Keratinocyte (primary cell): ENCODE data around the gene BAZ2B. TPM values are rescaled to one million over a fixed set of nuclear protein-coding genes. Genes with fewer than 3 reads are reported as not detected.

Experiments used
- DNase-seq: peaks from one replicate; pipeline ENCODE4 v3.0.0-alpha.2; 2011; ENCODE audit warnings: low read depth, missing footprints, low spot score
- FAIRE-seq: peaks from 2 replicates; lab custom pipeline; 2011; peaks lifted over from hg19 to GRCh38; lab: Jason Lieb, UNC
- H2AFZ ChIP-seq: 2 replicates; pipeline ENCODE4 v1.6.0; 2012; ENCODE audit warnings: low read length, control low read depth, inconsistent platforms; ENCODE audit not compliant: control insufficient read depth
- H3K27ac ChIP-seq: 2 replicates; pipeline ENCODE4 v1.5.1; 2011; ENCODE audit warnings: low read length; ENCODE audit not compliant: control insufficient read depth, insufficient read depth
- H3K27me3 ChIP-seq: 3 replicates; pipeline ENCODE4 v1.6.0; 2011; ENCODE audit warnings: low read length; ENCODE audit not compliant: control insufficient read depth, insufficient read depth; ENCODE audit errors: extremely low read depth
- H3K36me3 ChIP-seq, 2 experiments: 2 replicates in 1 of 2; 3 replicates in 1 of 2; pipeline ENCODE4 v1.5.1; 2011; ENCODE audit warnings: low read length in 2 of 2, mild to moderate bottlenecking in 1 of 2; ENCODE audit not compliant: control insufficient read depth in 2 of 2, insufficient read depth in 2 of 2; ENCODE audit errors: extremely low read depth in 1 of 2
- H3K4me1 ChIP-seq: 3 replicates; pipeline ENCODE4 v1.5.1; 2011; ENCODE audit warnings: low read length; ENCODE audit not compliant: control insufficient read depth, insufficient read depth; ENCODE audit errors: extremely low read depth
- H3K4me2 ChIP-seq: 3 replicates; pipeline ENCODE4 v1.6.0; 2011; ENCODE audit warnings: low read depth, low read length; ENCODE audit not compliant: control insufficient read depth, insufficient read depth; ENCODE audit errors: extremely low read depth
- H3K4me3 ChIP-seq, 3 experiments: fragments of 200-600 bp in 1 of 3; sonication (generic) in 1 of 3; 2 replicates in 2 of 3; 3 replicates in 1 of 3; pipeline ENCODE4 v1.5.1; 2011 to 2016; ENCODE audit warnings: low read length in 3 of 3, mild to moderate bottlenecking in 3 of 3, control low read depth in 2 of 3, inconsistent platforms in 1 of 3, low read depth in 1 of 3, mixed read lengths in 1 of 3, mixed run types in 1 of 3, moderate library complexity in 1 of 3; ENCODE audit not compliant: control insufficient read depth in 2 of 3, insufficient read depth in 2 of 3; ENCODE audit errors: extremely low read depth in 1 of 3
- H3K79me2 ChIP-seq: 2 replicates; pipeline ENCODE4 v1.6.0; 2012; ENCODE audit warnings: low read length; ENCODE audit not compliant: control insufficient read depth, insufficient read depth
- H3K9ac ChIP-seq: 3 replicates; pipeline ENCODE4 v1.6.0; 2011; ENCODE audit warnings: low read length; ENCODE audit not compliant: control insufficient read depth, insufficient read depth; ENCODE audit errors: extremely low read depth
- H3K9me1 ChIP-seq: 3 replicates; pipeline ENCODE4 v1.6.0; 2011; ENCODE audit warnings: low read length; ENCODE audit not compliant: control insufficient read depth, insufficient read depth; ENCODE audit errors: extremely low read depth
- H3K9me3 ChIP-seq: 2 replicates; pipeline ENCODE4 v1.5.1; 2012; ENCODE audit warnings: low read depth, low read length; ENCODE audit not compliant: control insufficient read depth
- H4K20me1 ChIP-seq: 3 replicates; pipeline ENCODE4 v1.6.0; 2011; ENCODE audit warnings: low read length; ENCODE audit not compliant: control insufficient read depth, insufficient read depth; ENCODE audit errors: extremely low read depth
- CTCF ChIP-seq, 3 experiments: IDR thresholded peaks in 1 of 3; conservative IDR thresholded peaks in 1 of 3; optimal IDR thresholded peaks in 1 of 3; 2 replicates in 2 of 3; 3 replicates in 1 of 3; pipeline versions ENCODE3 to v1.5.1; 2011; ENCODE audit warnings: low read length in 3 of 3, mild to moderate bottlenecking in 3 of 3, moderate library complexity in 2 of 3, control low read depth in 1 of 3, inconsistent platforms in 1 of 3; ENCODE audit not compliant: insufficient read depth in 2 of 3; ENCODE audit errors: extremely low read depth in 1 of 3
- EZH2 ChIP-seq: IDR thresholded peaks from one replicate; pipeline ENCODE4 v1.6.1; 2012; ENCODE audit warnings: inconsistent platforms, mild to moderate bottlenecking, low read length, moderate library complexity
- dilution Hi-C: fragments of 300-500 bp; cut with MboI; formaldehyde crosslinking; loops from one replicate; pipeline ENCODE4 v1.7.0; 2020; ENCODE audit warnings: low sequenced_read_pairs; ENCODE audit not compliant: extremely low pct_ligation_motif_present
- polyA plus RNA-seq, 5 experiments: library from polyadenylated mRNA; depleted of rRNA in 3 of 5; stranded (reverse) in 3 of 5; stranded (forward) in 1 of 5; unstranded in 1 of 5; fragments of >200 nt; gene quantifications; 1 replicate in 1 of 5; 2 replicates in 3 of 5; 3 replicates in 1 of 5; pipeline versions ENCODE4 v1.2.1 to v1.2.3, GENCODE V29; 2011 to 2012; ENCODE audit warnings: missing spikeins in 2 of 5, low read depth in 1 of 5, low replicate concordance in 1 of 5

Gene BAZ2B
- polyA plus RNA-seq, 1 donor (not counting 4 experiments of a cell fraction or from before 2014, with no cell fraction given), result 27.0 TPM

GRCh38 chr2:159475793-159476192 lies 140.6 kb downstream of the BAZ2B start:
- Histone ChIP-seq H3K36me3 (peaks cover 0 to 3% of the 10 kb centered on the region in 2 experiments), H3K4me2 (no peak overlapping the region), H3K9me1 (no peaks in the 10 kb centered on the region), H4K20me1 (no peaks in the 10 kb centered on the region), H3K4me1 (no peaks in the 10 kb centered on the region), H3K27me3 (no peaks in the 10 kb centered on the region), H3K27ac (no peak overlapping the region), H3K9me3 (no peaks in the 10 kb centered on the region), H3K4me3 (no peak overlapping the region), H3K9ac (no peak overlapping the region), H2AFZ (no peak overlapping the region), H3K79me2 (no peaks in the 10 kb centered on the region)
- dilution Hi-C loops, result no loop called here
- DNase-seq, result no peak
- no peak for TF ChIP-seq EZH2
- TF ChIP-seq CTCF (optimal IDR thresholded peaks at IDR 0.05 in 1 of 3, IDR thresholded peaks at IDR 0.05 in 1 of 3, conservative IDR thresholded peaks at IDR 0.05 in 1 of 3; ENCODE audit: extremely low read depth in 1 of 3, insufficient read depth in 2 of 3, low read length in 3 of 3), result no peak
- FAIRE-seq, result no peak

GRCh38 chr2:159471340-159471739 lies 145.0 kb downstream of the BAZ2B start:
- DNase-seq (no peak), FAIRE-seq (no peak)
- H2AFZ ChIP-seq, result no peak overlapping the region
- H3K4me2 ChIP-seq, result no peak overlapping the region
- no peak overlapping the region for H3K27ac ChIP-seq
- no peaks in the 10 kb centered on the region for H3K4me1 ChIP-seq
- dilution Hi-C loops, result no loop called here
- TF ChIP-seq EZH2, result no peak
- TF ChIP-seq CTCF (optimal IDR thresholded peaks at IDR 0.05 in 1 of 3, IDR thresholded peaks at IDR 0.05 in 1 of 3, conservative IDR thresholded peaks at IDR 0.05 in 1 of 3; ENCODE audit: extremely low read depth in 1 of 3, insufficient read depth in 2 of 3, low read length in 3 of 3), result no peak
- H3K36me3 ChIP-seq, result peaks cover 0 to 3% of the 10 kb centered on the region in 2 experiments
- H4K20me1 ChIP-seq, result no peaks in the 10 kb centered on the region
- no peaks in the 10 kb centered on the region for H3K9me3 ChIP-seq
- no peak overlapping the region for H3K9ac ChIP-seq
- no peaks in the 10 kb centered on the region for H3K79me2 ChIP-seq
- no peak overlapping the region for H3K4me3 ChIP-seq
- H3K9me1 ChIP-seq, result no peaks in the 10 kb centered on the region
- no peaks in the 10 kb centered on the region for H3K27me3 ChIP-seq
